HepG2 (cell line): ENCODE measurements around the gene NPBWR2. TPM values are rescaled to one million over a fixed set of nuclear protein-coding genes. Genes with fewer than 3 reads are reported as not detected.

Source experiments
- BHLHE40 ChIP-seq: IDR thresholded peaks from 2 replicates; pipeline ENCODE4 v1.6.1; 2011; ENCODE audit warnings: low read length, improper control_type of control experiment
- FLYWCH1 ChIP-seq: sonication (generic); formaldehyde crosslinking; IDR thresholded peaks from 2 replicates; pipeline ENCODE4 v1.8.1; 2023; ENCODE audit warnings: mild to moderate bottlenecking, missing genetic modification reagents
- FOXC1 ChIP-seq: sonication (generic); formaldehyde crosslinking; IDR thresholded peaks from 2 replicates; pipeline ENCODE4 v1.8.0; 2022; ENCODE audit warnings: mild to moderate bottlenecking, missing genetic modification reagents, borderline replicate concordance
- HDAC1 ChIP-seq: sonication (generic); formaldehyde crosslinking; IDR thresholded peaks from 2 replicates; pipeline ENCODE4 v1.5.1; 2020; ENCODE audit warnings: mild to moderate bottlenecking, missing genetic modification reagents
- HOXA9 ChIP-seq: sonication (generic); formaldehyde crosslinking; IDR thresholded peaks from 2 replicates; pipeline ENCODE4 v1.8.1; 2022; ENCODE audit warnings: missing genetic modification reagents, mild to moderate bottlenecking, moderate library complexity, borderline replicate concordance
- IKZF1 ChIP-seq: fragments of 450-650 bp; IDR thresholded peaks from 2 replicates; pipeline ENCODE4 v1.7.1; 2016
- NFRKB ChIP-seq: fragments of 450-650 bp; IDR thresholded peaks from 2 replicates; pipeline ENCODE4 v1.6.1; 2017
- NPAS2 ChIP-seq: sonication (generic); formaldehyde crosslinking; IDR thresholded peaks from 2 replicates; pipeline ENCODE4 v1.8.0; 2022; ENCODE audit warnings: mild to moderate bottlenecking, missing genetic modification reagents, borderline replicate concordance
- POLR2AphosphoS5 ChIP-seq: IDR thresholded peaks from 2 replicates; pipeline ENCODE4 v1.6.1; 2012; ENCODE audit warnings: low read depth, low read length
- SETDB1 ChIP-seq: sonication (generic); formaldehyde crosslinking; IDR thresholded peaks from 2 replicates; pipeline ENCODE4 v1.5.1; 2020; ENCODE audit warnings: missing genetic modification reagents, mild to moderate bottlenecking, borderline replicate concordance
- SMARCC2 ChIP-seq: fragments of 450-650 bp; IDR thresholded peaks from 2 replicates; pipeline ENCODE4 v1.6.1; 2017; ENCODE audit warnings: antibody characterized with exemption, mild to moderate bottlenecking
- YY1 ChIP-seq: IDR thresholded peaks from 2 replicates; pipeline ENCODE4 v1.6.1; 2011; ENCODE audit warnings: low read length, low read depth, moderate library complexity, mild to moderate bottlenecking; ENCODE audit not compliant: insufficient read depth, insufficient replicate concordance
- ZBTB7B ChIP-seq: sonication (generic); formaldehyde crosslinking; IDR thresholded peaks from 2 replicates; pipeline ENCODE4 v1.4.0; 2020; ENCODE audit warnings: missing genetic modification reagents
- ZFP82 ChIP-seq: sonication (generic); formaldehyde crosslinking; IDR thresholded peaks from 2 replicates; pipeline ENCODE4 v1.5.1; 2020; ENCODE audit warnings: mild to moderate bottlenecking, missing genetic modification reagents, borderline replicate concordance
- ZNF253 ChIP-seq: sonication (generic); formaldehyde crosslinking; IDR thresholded peaks from 2 replicates; pipeline ENCODE4 v1.8.0; 2022; ENCODE audit warnings: mild to moderate bottlenecking, missing genetic modification reagents, borderline replicate concordance
- ZNF333 ChIP-seq: sonication (generic); formaldehyde crosslinking; IDR thresholded peaks from 2 replicates; pipeline ENCODE4 v1.4.0; 2020; ENCODE audit warnings: mild to moderate bottlenecking, missing genetic modification reagents, borderline replicate concordance
- ZNF44 ChIP-seq: sonication (generic); formaldehyde crosslinking; IDR thresholded peaks from 2 replicates; pipeline ENCODE4 v1.5.1; 2020; ENCODE audit warnings: mild to moderate bottlenecking, missing genetic modification reagents
- ZNF775 ChIP-seq: sonication (generic); formaldehyde crosslinking; IDR thresholded peaks from 2 replicates; pipeline ENCODE4 v1.4.0; 2020; ENCODE audit warnings: missing genetic modification reagents, mild to moderate bottlenecking, moderate library complexity, borderline replicate concordance
- ZNF891 ChIP-seq: sonication (generic); formaldehyde crosslinking; IDR thresholded peaks from 2 replicates; pipeline ENCODE4 v1.5.0; 2020; ENCODE audit warnings: mild to moderate bottlenecking, missing genetic modification reagents
- polyA plus RNA-seq, 8 experiments: library from polyadenylated mRNA; depleted of rRNA in 3 of 8; stranded (reverse) in 7 of 8; unstranded in 1 of 8; fragments of >200 nt; fragmentation: Illumina TruSeq in 4 of 8; extraction: Trizol in 4 of 8; gene quantifications; 2 replicates each; pipeline versions ENCODE4 v1.2.1 to v1.2.3, GENCODE V29; 2011 to 2016; ENCODE audit warnings: low read depth in 4 of 8, missing spikeins in 1 of 8, mixed read lengths in 1 of 8; ENCODE audit not compliant: insufficient read depth in 1 of 8
- total RNA-seq, 5 experiments: library from RNA; depleted of rRNA; stranded (reverse); fragments of >200 nt; fragmentation: Illumina TruSeq; extraction: Trizol; gene quantifications; 2 replicates each; pipeline ENCODE4 v1.2.3, GENCODE V29; 2016; ENCODE audit warnings: low read depth in 1 of 5
- TF ChIP-seq, protein P1 (sequence below): sonication (generic); formaldehyde crosslinking; IDR thresholded peaks from 2 replicates; pipeline ENCODE4 v1.5.0; 2020; ENCODE audit warnings: mild to moderate bottlenecking, missing genetic modification reagents, borderline replicate concordance
- TF ChIP-seq, protein P2 (sequence below): sonication (generic); formaldehyde crosslinking; IDR thresholded peaks from 2 replicates; pipeline ENCODE4 v1.5.0; 2020; ENCODE audit warnings: mild to moderate bottlenecking, missing genetic modification reagents
- TF ChIP-seq, protein P3 (sequence below): IDR thresholded peaks from 2 replicates; pipeline ENCODE4 v1.6.1; 2018; ENCODE audit warnings: missing genetic modification reagents
- TF ChIP-seq, protein P4 (sequence below): sonication (generic); formaldehyde crosslinking; IDR thresholded peaks from 2 replicates; pipeline ENCODE4 v1.5.1; 2020; ENCODE audit warnings: missing genetic modification reagents, mild to moderate bottlenecking, borderline replicate concordance

Gene NPBWR2
- total and polyA plus RNA-seq, 2 of the 13 experiments (the other 11 are each of a cell fraction or from before 2014, with no cell fraction given), result not detected

DNA sequence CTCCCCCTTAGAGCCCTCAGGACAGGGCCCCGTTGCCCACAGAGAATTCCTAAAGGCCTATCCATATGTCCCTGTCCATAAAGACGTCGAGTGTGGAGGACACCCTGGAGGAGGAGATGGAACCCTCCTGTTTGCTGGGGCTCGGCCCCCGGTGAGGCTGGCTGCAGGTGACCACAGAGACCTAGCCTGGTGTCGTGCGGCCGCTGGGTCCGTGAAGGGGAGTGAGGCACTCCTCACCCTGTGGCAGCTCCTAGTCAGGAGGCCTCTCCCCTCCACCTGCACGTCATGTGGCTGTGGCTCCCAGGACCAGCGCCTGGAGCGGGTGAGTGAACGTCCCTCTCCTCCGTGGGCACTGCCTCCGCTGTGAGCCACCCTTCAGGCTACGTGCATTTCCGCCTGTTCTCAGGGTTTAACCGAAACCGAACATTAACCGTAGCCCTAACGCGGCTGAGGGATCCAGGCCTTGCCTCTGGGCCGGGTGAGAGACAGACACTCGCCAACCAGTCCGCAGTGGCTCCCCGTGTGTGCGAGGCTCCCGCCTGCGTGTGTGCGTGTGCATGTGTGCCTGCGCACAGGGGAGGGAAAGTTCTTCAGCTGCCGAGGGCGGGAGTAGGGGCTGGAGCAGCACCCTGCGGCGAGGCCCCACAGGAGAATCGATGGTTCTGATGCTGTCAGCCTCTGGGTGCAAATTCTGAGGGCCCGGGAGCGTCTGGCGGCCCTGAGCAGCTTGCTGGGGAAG is 50.3 kb downstream of the NPBWR2 start (continued):
- TF ChIP-seq IKZF1 (no peak), SETDB1 (CRISPR knock-in tag) (no peak), YY1 (no peak), SMARCC2 (no peak), FLYWCH1 (CRISPR knock-in tag) (peak; percentile 33; the same call in 1 of the 2 replicates), ZNF44 (CRISPR knock-in tag) (no peak), NFRKB (no peak), FOXC1 (CRISPR knock-in tag) (no peak), BHLHE40 (no peak; the same call in 1 of the 2 replicates), POLR2AphosphoS5 (no peak), ZNF333 (peak; percentile 44; the same call in 1 of the 2 replicates), ZNF253 (CRISPR knock-in tag) (no peak), ZBTB7B (no peak), ZFP82 (no peak), NPAS2 (CRISPR knock-in tag) (no peak), ZNF891 (peak; percentile 85), HOXA9 (CRISPR knock-in tag) (peak; percentile 89), HDAC1 (CRISPR knock-in tag) (no peak; the same call in 1 of the 2 replicates), ZNF775 (CRISPR knock-in tag) (no peak)
- TF ChIP-seq, protein P1, sequence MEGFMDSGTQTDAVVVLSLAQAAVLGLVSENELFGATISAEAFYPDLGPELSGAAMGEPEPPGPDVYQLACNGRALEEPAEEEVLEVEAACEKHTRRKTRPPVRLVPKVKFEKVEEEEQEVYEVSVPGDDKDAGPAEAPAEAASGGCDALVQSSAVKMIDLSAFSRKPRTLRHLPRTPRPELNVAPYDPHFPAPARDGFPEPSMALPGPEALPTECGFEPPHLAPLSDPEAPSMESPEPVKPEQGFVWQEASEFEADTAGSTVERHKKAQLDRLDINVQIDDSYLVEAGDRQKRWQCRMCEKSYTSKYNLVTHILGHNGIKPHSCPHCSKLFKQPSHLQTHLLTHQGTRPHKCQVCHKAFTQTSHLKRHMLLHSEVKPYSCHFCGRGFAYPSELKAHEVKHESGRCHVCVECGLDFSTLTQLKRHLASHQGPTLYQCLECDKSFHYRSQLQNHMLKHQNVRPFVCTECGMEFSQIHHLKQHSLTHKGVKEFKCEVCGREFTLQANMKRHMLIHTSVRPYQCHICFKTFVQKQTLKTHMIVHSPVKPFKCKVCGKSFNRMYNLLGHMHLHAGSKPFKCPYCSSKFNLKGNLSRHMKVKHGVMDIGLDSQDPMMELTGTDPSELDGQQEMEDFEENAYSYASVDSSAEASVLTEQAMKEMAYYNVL (CRISPR knock-in tag), result peak; percentile 19; the same call in 1 of the 2 replicates
- TF ChIP-seq, protein P2, sequence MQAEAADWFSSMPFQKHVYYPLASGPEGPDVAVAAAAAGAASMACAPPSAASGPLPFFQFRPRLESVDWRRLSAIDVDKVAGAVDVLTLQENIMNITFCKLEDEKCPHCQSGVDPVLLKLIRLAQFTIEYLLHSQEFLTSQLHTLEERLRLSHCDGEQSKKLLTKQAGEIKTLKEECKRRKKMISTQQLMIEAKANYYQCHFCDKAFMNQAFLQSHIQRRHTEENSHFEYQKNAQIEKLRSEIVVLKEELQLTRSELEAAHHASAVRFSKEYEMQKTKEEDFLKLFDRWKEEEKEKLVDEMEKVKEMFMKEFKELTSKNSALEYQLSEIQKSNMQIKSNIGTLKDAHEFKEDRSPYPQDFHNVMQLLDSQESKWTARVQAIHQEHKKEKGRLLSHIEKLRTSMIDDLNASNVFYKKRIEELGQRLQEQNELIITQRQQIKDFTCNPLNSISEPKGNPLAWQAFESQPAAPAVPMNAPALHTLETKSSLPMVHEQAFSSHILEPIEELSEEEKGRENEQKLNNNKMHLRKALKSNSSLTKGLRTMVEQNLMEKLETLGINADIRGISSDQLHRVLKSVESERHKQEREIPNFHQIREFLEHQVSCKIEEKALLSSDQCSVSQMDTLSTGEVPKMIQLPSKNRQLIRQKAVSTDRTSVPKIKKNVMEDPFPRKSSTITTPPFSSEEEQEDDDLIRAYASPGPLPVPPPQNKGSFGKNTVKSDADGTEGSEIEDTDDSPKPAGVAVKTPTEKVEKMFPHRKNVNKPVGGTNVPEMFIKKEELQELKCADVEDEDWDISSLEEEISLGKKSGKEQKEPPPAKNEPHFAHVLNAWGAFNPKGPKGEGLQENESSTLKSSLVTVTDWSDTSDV, result peak; percentile 87
- TF ChIP-seq, protein P3, sequence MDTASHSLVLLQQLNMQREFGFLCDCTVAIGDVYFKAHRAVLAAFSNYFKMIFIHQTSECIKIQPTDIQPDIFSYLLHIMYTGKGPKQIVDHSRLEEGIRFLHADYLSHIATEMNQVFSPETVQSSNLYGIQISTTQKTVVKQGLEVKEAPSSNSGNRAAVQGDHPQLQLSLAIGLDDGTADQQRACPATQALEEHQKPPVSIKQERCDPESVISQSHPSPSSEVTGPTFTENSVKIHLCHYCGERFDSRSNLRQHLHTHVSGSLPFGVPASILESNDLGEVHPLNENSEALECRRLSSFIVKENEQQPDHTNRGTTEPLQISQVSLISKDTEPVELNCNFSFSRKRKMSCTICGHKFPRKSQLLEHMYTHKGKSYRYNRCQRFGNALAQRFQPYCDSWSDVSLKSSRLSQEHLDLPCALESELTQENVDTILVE (CRISPR knock-in tag), result no peak
- TF ChIP-seq, protein P4, sequence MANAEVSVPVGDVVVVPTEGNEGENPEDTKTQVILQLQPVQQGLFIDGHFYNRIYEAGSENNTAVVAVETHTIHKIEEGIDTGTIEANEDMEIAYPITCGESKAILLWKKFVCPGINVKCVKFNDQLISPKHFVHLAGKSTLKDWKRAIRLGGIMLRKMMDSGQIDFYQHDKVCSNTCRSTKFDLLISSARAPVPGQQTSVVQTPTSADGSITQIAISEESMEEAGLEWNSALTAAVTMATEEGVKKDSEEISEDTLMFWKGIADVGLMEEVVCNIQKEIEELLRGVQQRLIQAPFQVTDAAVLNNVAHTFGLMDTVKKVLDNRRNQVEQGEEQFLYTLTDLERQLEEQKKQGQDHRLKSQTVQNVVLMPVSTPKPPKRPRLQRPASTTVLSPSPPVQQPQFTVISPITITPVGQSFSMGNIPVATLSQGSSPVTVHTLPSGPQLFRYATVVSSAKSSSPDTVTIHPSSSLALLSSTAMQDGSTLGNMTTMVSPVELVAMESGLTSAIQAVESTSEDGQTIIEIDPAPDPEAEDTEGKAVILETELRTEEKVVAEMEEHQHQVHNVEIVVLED (CRISPR knock-in tag), result no peak; the same call in 1 of the 2 replicates
